Ishikawa (cell line): ENCODE results near the gene JMJD8.

ENCODE experiments used
- CEBPB ChIP-seq: IDR thresholded peaks from 2 replicates; pipeline ENCODE4 v1.6.1; 2012
- CREB1 ChIP-seq: IDR thresholded peaks from 2 replicates; pipeline ENCODE4 v1.6.1; 2012; ENCODE audit warnings: low read depth
- EGR1 ChIP-seq: IDR thresholded peaks from 2 replicates; pipeline ENCODE4 v1.6.1; 2012
- EP300 ChIP-seq: IDR thresholded peaks from 2 replicates; pipeline ENCODE4 v1.6.1; 2012; ENCODE audit warnings: borderline replicate concordance
- FOXM1 ChIP-seq: IDR thresholded peaks from 2 replicates; pipeline ENCODE4 v1.6.1; 2012; ENCODE audit warnings: low read depth, borderline replicate concordance
- RAD21 ChIP-seq: IDR thresholded peaks from 2 replicates; pipeline ENCODE4 v1.6.1; 2012; ENCODE audit warnings: low read depth
- REST ChIP-seq: IDR thresholded peaks from 2 replicates; pipeline ENCODE4 v1.6.1; 2012; ENCODE audit warnings: low read depth, mild to moderate bottlenecking
- TCF12 ChIP-seq: IDR thresholded peaks from 2 replicates; pipeline ENCODE4 v1.6.1; 2012; ENCODE audit warnings: low read depth
- TEAD4 ChIP-seq: IDR thresholded peaks from 2 replicates; pipeline ENCODE4 v1.6.1; 2012
- YY1 ChIP-seq: IDR thresholded peaks from 2 replicates; pipeline ENCODE4 v1.6.1; 2012; ENCODE audit warnings: low read depth
- ZBTB7A ChIP-seq: IDR thresholded peaks from 2 replicates; pipeline ENCODE4 v1.6.1; 2012; ENCODE audit warnings: low read depth
- TF ChIP-seq, protein P1 (sequence below): IDR thresholded peaks from 2 replicates; pipeline ENCODE4 v1.6.1; 2012
- TF ChIP-seq, protein P2 (sequence below): IDR thresholded peaks from 2 replicates; pipeline ENCODE4 v1.6.1; 2012

The JMJD8 gene

DNA sequence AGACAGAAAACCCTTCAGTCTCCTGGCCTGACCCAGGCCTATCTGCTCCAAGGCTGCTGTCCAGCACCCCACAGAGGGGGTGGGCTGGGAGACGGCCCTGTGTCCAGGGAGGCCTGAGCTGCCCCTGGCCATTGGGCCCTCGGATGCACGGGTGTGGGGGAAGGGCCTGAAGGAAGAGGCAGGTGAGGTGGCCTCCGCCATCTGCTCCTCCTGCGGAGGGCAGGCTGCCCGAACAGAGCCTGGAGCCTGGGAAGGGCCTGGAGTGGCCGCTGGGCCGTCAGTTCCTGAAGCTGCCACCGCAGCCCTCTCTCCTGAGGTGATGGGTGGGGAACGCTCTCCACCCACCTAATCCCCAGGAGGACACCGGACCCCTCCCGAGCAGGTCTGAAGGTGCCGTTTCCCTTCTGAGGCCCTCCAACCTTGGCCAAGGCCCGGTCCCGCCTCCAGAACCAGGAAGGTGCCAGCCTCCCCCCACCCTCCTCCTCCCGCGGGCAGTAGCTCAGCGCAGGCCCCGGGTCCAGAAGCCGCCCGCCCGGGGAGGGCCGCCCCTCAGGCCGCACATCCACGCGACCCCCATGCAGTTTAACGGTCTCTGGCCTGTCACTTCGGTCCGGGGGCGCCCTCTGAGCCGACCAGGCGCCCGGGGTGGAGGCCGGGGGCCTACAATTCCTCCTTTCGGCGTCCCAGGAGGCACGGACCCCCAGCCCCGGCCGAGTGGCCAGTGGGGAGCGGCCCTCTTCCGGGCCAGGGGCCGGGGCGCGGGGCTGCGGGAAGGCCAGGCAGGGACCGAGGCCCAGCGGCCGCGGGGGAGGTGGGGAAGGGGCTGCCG, 20.6 kb upstream of the JMJD8 start:
- no peak for TF ChIP-seq EGR1
- peak; percentile 74 for TF ChIP-seq REST

- TF ChIP-seq TCF12 (no peak), YY1 (no peak), ZBTB7A (no peak), RAD21 (no peak)
- TF ChIP-seq, protein P1, sequence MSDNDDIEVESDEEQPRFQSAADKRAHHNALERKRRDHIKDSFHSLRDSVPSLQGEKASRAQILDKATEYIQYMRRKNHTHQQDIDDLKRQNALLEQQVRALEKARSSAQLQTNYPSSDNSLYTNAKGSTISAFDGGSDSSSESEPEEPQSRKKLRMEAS, result no peak
- TF ChIP-seq, protein P2, sequence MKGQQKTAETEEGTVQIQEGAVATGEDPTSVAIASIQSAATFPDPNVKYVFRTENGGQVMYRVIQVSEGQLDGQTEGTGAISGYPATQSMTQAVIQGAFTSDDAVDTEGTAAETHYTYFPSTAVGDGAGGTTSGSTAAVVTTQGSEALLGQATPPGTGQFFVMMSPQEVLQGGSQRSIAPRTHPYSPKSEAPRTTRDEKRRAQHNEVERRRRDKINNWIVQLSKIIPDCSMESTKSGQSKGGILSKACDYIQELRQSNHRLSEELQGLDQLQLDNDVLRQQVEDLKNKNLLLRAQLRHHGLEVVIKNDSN, result no peak
Observed at GRCh38 chr16:704047-704446, 19.9 kb upstream of the JMJD8 start.

GRCh38 chr16:703406-703805, 19.3 kb upstream of the JMJD8 start:
- TF ChIP-seq, protein P1, result no peak
- TF ChIP-seq RAD21, result no peak
- TF ChIP-seq TEAD4, result no peak

GRCh38 chr16:702341-702740, 18.2 kb upstream of the JMJD8 start:
- TF ChIP-seq TCF12, result no peak
- TF ChIP-seq REST, result no peak
- no peak for TF ChIP-seq YY1
- TF ChIP-seq CEBPB, result no peak
- no peak for TF ChIP-seq ZBTB7A
- no peak for TF ChIP-seq EP300
- TF ChIP-seq, protein P1, result no peak
- no peak for TF ChIP-seq FOXM1
- TF ChIP-seq RAD21, result no peak
- TF ChIP-seq, protein P2, result no peak
- no peak for TF ChIP-seq EGR1
- TF ChIP-seq CREB1, result no peak

DNA sequence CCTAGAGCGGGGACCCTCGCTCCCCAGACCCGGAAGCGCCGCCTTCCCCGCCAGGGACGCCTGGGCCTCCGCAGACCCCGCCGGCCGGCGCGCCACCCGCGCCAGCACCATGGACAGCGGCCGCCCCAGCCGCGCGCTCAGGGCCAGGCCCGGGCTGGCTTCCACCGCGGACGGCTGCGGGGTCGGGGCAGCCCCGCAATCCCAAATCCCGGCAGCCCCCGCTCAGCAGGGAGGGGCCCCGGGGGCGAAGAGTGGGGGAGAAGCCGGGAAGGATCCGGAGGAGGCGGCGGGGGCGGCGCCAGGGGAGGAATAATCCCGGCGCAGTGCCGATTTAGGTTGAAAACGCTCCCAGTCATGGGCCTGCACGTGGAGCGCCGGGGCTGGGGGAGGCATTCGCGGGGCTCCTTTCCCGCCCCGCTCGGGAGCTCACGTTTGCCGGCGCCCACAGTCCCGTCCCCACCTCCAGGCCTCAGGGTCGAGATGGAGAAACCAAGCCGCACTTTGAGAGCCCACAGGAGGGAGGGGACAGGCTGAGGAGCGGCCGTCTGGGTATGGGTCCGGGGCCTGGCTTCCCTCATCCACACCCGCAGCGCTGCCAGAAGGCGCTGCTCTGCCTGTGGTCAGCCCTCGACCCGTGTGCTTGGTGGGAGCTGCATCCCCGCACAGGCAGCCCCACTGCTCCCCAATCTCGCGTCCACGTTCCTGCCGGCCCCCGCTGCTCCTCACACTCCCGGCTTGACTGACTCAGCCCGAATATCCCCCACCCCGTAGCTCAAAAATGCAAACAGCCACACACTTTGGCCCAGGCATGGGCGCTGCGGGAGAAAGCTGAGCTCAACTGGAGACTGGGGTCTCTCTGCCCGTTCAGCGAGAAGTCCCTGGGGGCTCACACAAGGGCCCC, 16.8 kb upstream of the JMJD8 start:
- TF ChIP-seq TEAD4 (no peak), YY1 (no peak), REST (peak; percentile 97), ZBTB7A (peak; percentile 61; the same call in 1 of the 2 replicates)
- TF ChIP-seq, protein P2, result no peak
- TF ChIP-seq, protein P1, result peak; percentile 22; the same call in 1 of the 2 replicates
